ENCODE data around the gene ASB6.
"Not testable (repeated sequence)": the region's sequence is repeated elsewhere in the genome, so short reads cannot be mapped to it uniquely, and the experiment has no call there.

ASB6 gene

GRCh38 chr9:129666575-129666974, 24.6 kb upstream of the ASB6 start:
- no peak for DNase-seq

- DNase-seq: no peak
Observed at GRCh38 chr9:129665814-129666520, 24.0 kb upstream of the ASB6 start.

DNA sequence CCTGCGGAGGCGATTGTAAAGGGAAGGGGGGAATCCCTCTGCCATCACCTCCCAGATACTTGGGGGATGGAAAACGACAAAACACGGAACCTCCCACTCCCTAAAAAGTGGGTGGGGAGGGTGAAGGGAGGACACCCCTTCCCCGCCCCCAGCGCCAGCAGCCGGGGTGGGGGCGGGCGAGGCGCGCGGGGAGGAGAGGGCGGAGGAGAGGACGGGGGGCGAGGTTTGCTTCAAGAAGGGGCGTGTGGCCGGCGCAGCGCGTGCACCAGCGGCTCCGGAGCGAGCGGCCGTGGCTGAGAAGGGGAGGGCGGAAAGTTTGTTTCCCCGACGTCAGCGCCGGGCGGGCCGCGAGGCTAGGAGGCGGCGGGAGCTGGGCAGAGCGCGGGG, 23.4 kb upstream of the ASB6 start, which contains the start of gene PRRX2:
Gene PRRX2 (plus strand): TSS at position 259 of the 387 bp plus-strand sequence. CDS start 221 bp downstream, outside the sequence.
- peak; percentile 67 for DNase-seq

DNA sequence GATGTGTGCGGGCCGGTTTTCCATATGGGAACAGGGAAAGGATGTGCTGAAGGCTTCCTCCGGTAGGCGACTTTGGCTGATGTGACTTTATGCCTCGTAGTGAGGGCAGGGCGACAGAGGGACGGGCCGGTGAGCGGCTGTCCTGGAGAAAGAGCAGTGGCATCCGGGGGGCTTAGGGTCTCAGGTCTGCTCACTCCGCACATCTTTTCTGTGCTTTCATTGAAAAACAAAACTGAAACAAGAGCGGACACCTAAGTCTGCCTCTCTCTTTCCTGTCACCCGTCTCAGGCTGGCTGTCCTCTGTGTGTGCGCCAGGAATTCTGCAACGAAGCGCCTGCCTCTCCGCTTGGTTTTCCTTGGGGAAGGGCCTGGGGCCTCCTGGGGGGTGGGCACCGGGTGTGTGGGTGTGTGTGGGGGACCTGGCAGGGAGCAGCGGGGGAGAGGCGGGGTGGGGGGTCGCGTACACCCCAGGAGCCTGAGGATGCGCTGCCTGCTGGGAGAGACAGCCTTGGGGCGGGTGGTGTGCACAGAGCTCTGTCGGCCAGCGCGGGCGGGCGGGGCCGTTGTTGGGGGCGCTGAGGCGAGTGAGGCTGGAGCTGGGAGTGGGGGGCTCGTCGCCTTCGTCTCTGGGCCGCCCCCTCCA, 22.9 kb upstream of the ASB6 start:
- no peak for DNase-seq

GRCh38 chr9:129662239-129662638, 20.3 kb upstream of the ASB6 start:
- DNase-seq: not testable (repeated sequence)

GRCh38 chr9:129661029-129661428, 19.1 kb upstream of the ASB6 start:
- DNase-seq: no peak

DNA sequence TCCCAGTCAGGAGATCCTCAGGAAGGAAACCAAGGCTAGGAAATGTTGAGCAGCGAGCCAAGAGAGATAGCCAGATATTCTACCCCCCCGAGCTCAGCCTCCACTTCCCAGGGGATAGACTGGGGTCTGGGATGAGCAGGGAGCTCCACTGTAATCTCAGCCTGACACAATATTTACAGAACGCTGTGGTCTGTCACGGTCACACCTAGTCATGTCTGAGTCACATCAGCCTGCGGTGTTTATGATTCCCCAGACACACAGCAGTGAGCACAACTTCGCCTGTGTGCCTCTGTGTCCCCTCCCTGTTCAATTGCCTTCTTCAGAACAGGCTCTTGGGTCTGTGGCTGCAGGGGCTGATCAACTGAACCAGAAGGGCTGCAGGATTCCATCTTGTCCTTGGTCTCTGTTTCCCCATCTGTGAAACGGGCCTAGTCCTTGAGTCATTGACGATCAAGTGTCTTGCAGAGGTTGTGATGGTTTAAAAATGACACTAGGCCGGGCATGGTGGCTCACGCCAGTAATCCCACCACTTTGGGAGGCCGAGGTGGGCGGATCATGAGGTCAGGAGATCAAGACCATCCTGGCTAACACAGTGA, 14.9 kb upstream of the ASB6 start:
- peak; percentile 76 for DNase-seq

- no peak for DNase-seq
Observed at GRCh38 chr9:129655696-129656095, 13.7 kb upstream of the ASB6 start.

DNA sequence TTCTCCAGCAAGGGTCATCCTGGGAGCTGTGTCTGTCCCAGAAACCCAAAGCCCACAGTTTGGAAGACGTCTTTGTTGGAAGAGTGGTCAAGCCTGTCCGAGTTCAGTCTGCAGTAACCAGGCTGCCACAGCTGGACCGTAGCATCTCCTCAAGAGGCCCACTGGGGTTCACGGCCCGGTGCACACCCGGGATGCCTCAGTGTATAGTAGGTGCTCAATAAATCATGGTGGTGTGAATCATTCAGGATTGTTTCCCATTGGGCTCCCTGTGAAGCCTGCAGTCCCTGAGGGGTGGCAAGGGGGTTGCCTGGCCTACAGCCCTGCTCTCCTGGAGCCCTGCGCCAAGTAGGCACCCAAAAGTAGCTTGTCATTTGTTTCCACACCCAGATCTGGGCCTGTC, 13.2 kb upstream of the ASB6 start:
- DNase-seq: no peak

GRCh38 chr9:129654554-129655040, 12.6 kb upstream of the ASB6 start:
- no peak for DNase-seq

DNA sequence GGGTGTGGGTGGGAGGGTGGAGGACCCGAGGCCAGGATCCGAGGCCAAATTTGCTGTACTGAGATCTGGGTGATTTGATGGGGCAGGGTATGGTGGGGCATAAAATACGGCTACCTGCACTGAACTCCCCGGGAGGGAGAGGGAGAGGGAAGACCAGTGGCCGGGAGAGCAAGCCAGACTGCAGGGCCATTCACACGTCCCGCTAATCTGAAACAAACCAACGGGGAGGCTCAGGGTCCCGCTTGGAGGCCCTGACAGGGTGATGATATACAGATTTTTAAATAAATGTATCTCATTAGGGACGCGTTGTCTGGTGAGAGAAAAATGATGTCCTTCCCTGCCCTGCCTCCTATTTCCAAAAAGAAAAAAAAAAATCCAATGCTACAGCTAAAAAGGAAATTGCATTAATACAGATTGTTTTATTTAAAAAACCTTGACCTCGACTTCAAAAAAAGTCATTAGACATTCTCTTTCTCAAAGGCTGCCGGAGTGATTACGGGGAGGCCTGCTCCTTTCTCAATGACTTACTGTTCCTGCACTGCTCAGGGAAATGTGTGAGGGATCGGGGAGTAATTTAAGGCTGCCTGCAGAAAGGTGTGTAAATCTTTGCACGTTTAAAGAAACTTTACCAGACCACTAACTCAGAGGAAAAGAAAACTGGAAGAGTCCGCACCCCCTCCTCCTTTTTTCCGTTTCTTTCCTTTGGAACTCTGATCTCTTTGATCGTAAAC, 12.0 kb upstream of the ASB6 start:
- DNase-seq: no peak

DNA sequence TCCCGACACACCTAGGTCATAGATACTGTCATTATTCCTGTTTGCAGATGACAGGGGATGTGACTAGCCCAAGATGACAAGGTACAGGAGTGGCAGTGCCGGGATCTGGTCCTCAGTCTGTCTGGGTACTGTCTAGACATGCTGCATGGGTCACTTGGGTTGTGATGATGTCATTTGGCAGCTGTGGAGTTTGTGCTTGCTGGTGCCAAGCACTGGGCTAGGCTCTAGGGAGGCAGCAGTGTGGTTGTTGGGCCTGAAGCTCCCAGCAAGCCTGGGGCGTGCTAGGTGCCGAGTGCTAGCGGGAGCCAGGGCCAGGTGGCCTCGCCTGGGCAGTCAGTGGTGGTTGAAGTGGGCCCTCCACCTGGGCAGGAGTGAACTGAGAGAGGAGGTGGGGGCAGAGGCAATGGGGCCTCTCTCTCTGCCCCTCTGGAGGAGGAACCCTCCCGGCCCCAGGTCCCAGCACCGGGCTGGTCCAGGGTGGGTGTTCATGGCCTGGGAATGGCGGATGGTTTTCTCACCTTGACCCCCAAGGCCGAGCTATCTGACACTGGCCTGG, 8.8 kb upstream of the ASB6 start:
- no peak for DNase-seq

DNA sequence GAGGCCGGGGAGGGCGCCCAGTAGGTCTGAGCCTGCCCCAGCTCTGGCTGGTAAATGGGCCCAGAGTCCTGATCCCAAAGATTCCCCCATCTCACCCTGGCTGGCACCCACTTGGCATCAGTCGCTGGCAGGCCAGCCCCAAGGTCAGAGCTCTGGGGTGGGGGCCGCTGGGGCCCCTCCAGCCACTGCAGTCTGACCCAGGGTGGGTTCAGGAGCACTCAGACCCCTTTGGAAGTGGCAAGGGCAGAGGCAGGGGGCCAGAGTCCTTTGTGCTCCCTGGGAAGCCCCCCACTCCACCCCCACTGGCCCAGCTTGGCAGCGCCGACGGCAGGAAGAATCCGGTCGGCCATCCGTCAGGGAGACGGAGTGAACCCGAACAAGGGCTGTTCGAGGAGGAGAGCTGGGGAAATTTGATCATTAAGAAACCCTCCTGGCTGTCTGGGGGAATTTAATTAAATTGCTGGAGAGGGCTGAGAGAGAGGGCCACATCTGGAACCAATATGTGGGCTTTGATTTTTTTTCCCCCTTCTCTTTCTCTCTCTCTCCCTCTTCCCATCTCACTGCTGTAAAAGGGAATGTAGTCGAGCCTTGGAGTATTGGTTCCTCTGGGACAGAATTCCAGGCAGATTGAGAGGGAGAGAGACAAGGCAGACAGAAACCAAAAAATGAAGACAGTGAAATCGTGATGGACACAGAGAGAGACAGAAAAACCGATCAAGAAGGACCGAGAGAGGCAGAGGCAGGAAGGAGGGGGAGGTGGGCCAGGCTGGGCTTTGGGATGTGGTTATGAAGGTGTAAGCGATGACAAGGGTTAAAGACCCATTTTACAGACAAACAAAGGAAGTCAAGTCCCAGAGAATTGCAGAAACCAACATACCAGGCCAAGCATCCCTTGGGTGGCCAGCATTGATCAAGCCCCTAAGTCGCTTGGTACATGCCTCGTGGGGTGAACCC, 8.1 kb upstream of the ASB6 start:
- DNase-seq: no peak

DNA sequence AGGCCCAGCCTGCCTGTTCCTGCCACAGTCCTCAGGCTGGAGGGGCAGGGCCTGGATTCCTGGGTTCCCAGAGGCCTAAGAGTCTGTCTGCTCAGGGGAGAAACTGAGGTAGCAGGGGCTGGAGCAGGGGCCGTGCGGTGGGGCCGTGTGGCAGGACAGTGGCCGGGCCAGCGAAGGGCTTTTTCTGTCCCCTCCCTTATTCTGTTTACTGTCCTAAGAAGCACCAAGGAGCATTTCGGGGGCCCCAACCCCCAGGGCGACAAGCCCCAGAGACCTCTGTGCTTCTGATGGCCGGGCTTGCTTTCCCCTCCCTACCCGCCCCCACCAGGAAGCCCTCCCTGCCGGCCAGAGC, 6.8 kb upstream of the ASB6 start:
- no peak for DNase-seq

- no peak for DNase-seq
Observed at GRCh38 chr9:129648092-129648763, 6.3 kb upstream of the ASB6 start.

DNA sequence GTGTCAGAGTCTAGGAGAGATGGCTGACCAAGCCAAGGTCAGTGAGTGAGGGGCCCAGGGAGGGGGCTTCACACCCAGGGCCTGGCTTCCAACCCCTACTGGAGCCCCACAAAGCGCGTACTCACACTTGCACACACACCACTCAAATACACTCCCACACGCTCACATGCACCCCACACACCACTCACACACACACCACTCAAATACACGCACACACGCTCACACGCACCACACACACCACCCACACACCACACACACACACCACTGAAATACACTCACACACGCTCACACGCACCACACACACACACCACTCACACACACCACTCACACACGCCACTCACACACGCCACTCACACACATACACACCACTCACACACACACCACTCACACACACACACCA, 5.7 kb upstream of the ASB6 start:
- DNase-seq: no peak

- DNase-seq: no peak
Observed at GRCh38 chr9:129646654-129647053, 4.7 kb upstream of the ASB6 start.

GRCh38 chr9:129646252-129646651, 4.3 kb upstream of the ASB6 start:
- DNase-seq: no peak

- no peak for DNase-seq
Observed at GRCh38 chr9:129644902-129645301, 3.0 kb upstream of the ASB6 start.

- no peak for DNase-seq
Observed at GRCh38 chr9:129644365-129644764, 2.4 kb upstream of the ASB6 start.

GRCh38 chr9:129643706-129644105, 1.8 kb upstream of the ASB6 start:
- no peak for DNase-seq

Data from islet precursor cell (in vitro differentiated cells).